Stimulated activated CD4-positive, alpha-beta T cell treated with anti-CD3 and anti-CD28 coated beads, Interleukin-4, amount 100 ng/mL, for 48 hours (primary cell): ENCODE measurements around the gene TRIO.
"Not testable (repeated sequence)": the region's sequence is repeated elsewhere in the genome, so short reads cannot be mapped to it uniquely, and the experiment has no call there.

ENCODE experiments used
- DNase-seq, 2 donors: peaks; one replicate each; pipeline ENCODE4 v3.0.0-alpha.2; 2020; ENCODE audit warnings: low read depth in 2 of 2

The TRIO gene

DNA sequence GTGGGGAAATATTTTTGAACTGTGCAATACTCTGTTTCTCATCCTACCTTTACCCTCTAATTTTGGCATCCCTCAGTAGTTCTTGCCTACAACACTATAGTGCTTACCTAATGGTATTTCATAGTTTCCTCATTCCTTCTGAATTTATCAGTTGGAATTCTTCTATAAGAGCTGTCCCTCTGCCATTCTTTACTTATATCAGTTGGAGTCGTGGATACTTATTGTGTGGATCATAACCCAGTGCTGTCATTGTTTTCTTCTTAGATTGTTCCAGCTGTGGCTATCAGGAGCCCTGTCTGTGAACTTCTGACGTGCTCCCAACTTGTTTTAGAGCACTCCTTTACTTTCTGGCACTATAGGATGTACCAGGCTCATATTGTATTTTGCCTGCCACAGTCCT, 292.3 kb downstream of the TRIO start:
- DNase-seq: no peak

DNA sequence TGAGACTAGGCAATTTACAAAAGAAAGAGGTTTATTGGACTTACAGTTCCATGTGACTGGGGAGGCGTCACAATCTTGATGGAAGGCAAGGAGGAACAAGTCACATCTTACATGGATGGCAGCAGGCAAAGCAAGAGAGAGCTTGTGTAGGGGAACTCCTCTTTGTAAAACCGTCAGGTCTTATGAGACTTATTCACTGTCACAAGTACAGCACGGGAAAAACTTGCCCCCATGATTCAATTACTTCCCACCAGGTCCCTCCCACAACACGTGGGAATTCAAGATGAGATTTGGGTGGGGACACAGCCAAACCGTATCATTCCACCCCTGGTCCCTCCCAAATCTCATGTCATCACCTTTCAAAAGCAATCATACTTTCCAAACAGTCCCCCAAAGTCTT, 293.0 kb downstream of the TRIO start:
- not testable (repeated sequence) for DNase-seq

DNA sequence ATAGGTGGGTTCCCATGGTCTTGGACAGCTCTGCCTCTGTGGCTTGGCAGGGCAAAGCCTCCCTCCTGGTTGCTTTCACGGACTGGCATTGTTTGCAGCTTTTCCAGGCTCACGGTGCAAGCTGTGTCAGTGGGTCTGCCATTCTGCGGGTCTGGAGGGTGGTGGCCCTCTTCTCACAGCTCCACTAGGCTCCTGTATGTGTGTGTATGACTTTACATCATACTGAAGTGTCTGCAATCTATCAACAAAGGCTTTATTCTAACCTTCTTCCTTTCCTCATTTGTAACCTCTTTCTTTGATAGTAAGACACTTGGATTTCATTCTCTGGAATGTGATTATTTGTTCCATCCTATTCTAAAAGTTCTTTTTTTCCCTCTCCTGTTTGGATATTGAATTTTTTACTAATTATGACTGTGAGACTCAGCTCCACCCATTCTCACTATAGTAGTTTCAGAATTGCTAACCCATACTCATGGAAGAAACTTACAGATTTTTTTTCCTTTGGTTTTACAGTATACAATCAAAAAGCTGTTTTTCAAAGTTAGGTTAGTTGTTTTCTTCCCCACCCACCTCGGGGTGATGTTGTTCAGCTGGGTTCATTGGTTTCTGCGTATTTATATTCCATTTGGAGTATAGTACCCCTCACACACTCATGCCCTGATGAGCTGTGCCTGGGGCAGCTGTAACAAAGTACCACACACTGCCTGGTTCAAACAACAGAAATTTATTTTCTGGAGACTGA, 293.8 kb downstream of the TRIO start:
- DNase-seq: no peak

DNA sequence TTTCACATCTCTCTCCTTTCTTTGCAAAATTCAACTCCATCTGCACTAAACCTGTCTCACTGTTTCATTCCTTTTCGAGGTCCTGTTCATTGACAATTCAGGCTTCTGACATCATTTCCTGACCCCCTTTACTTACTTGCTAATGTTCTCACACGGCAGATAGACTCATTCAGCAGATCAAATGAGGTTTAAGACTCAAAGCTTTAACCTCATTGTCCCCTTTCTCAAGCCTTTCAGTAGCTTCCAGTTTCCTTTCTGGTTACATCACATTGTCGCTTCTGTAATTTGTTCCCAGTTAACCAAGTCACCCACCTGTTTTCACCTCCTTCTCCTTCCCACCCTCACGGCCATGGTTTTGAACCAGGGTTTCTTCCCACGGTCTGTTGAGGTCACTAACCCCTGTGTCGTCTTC, 295.1 kb downstream of the TRIO start:
- no peak for DNase-seq

DNA sequence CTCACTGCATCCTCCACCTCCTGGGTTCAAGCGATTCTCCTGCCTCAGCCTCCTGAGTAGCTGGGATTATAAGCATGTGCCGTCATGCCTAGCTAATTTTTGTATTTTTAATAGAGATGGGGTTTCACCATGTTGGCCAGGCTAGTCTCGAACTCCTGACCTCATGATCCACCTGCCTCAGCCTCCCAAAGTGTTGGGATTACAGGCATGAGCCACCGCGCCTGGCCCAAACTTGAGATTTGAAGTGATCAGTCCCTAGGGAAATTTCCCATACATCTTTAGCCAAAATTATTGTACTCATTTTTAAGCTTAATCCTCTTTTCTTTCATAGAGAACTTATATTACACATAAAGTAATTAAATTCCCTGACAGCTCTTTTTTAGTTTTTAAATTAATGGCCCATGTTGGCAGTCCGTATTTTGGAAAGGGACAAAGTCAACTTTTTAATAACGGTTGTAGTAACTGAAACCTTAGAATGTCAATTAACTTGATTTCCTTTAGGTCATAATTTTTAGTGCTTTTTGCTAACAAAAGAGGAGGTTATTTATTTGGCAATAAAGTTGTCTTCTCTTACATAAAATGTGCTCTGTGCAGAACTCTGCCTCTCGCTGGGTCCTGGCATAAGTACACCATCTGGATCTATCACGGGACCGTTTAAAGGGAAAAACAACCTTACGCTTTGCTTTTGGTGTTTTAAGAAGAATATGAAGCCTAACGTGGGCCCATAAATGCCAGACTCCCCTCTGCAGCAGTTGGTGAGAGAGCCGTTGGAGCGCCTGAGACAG, 296.1 kb downstream of the TRIO start:
- DNase-seq: no peak

DNA sequence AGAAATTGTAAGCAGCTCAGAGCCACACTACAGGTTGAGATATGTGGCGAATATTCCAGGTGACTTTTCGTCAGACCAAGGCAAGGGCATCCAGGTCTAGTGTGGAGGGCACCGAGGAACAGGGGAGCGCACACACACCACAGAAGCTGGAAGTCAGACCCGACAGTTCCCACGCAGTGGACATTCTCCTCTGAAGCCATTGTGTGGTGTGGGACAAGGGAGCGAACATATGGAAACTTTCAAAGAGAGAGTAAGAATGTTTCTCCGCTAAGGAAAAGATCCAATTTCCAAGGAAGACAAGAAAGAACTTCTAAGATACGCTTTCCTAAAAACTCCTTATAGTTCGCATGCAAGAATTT, 297.1 kb downstream of the TRIO start:
- DNase-seq: no peak

DNA sequence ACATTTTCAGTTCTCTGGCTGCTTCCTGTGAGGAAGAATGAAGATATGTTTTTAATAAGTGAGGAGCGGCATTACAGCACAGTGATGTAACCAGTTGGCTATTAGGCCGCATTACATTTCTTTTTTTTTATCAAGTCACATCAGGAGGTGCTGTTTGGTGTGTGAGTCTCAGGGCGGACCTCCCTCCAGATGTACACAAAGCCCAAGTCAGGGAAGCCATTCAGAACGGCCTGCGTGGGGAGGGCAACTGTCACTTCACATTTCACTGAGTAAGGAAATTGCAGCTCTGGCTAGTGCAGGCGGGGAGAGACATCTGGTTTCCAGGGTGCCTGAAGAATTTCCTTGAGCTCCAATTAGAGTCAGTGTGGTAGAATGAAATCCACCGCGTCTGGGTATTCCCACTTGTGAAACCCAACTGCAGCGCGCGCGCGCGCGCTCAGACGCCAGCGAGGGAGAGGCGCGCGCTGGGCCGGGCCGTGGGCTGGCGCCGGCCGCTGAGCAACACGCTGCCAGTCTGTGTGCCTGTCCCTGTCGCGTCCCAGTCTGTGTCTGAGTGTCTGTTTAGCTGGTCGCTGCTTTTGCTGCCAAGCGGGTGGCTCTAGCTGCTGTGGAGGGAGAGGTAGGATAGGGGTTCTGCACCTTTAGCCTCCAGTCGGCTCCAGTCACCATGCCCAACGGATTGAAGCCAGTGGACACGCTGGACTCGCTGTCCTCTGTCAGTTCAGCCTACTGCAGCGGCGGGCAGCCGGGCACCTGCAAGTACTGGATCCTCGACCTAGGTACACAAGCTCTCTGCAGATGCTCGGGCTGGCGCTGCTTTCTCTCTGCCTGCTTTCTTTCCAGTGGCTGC, 297.7 kb downstream of the TRIO start:
- DNase-seq: no peak

DNA sequence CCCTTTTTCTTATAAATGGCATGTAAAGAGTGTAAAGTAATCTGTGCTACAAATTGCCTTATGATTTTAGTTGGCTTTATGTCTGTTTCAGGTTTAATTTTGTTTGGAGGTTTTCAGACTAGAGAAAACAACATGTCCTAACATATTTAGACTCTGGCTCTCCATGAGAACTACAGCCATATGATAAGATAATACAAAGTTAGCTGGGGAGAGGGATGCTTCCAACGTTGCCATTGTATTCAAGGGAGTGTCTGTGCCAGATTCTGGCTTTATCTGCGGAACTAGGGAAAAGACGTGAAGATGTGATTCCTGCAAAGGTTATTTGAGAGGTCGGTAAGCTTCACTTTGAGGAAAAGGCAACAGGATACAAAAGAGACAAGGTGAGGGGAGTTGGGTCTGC, 298.5 kb downstream of the TRIO start:
- no peak for DNase-seq

DNA sequence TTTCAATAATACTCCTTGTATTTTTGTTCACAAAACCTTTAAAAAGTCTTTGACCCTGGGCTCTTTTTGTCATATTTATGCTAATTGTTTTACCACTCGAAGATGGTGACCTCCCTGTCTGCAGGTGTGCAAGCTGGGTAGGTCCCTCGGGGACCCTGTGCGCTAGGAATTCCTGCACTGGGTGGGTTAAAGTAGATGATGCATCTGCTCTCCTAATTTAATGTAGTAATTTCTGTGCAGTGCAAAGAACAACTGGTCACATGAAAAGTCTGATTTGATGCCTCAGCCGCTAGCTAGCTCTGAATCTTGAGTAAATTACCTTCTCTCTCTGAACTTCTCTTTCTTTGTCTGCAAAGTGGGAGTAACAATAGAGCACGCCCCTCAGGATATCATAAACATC, 299.4 kb downstream of the TRIO start:
- no peak for DNase-seq

DNA sequence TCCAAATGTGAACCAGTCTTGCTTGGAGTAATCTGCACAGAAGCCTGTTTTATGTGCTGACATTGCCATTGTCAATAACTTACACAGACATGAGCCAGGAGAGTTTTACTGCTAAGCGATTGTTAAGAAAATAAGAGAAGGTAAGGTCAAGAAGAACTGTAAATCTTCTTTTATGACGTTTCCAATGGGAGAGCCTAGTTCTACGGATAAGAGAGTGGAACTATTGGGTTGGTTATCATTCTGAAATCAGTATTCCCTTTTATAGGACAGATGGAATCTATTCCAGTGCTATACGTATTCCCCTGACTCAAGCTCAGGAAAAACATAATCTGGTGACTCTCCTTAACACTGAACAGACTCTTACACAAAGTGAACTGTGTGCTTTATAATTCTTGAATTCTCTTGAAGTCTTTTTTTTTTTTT, 300.5 kb downstream of the TRIO start:
- no peak for DNase-seq

DNA sequence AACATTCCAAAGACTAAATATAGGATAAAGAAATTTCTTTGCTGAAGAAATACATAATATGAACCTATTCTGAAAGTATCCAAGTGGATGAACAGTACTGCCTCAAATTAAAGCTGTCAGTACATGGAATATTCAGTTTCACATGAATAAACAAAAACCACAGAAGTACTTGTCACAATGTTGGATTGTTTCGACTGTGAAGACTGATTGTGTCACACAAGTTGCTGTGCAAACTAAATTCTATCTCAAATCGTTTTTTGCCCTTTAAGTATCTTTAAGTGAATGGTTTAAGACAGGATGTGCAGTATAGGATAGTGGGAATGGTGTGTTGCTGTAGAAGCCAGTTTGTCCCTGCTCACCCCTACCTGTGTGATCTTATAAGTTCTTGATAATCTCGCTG, 301.0 kb downstream of the TRIO start:
- no peak for DNase-seq

DNA sequence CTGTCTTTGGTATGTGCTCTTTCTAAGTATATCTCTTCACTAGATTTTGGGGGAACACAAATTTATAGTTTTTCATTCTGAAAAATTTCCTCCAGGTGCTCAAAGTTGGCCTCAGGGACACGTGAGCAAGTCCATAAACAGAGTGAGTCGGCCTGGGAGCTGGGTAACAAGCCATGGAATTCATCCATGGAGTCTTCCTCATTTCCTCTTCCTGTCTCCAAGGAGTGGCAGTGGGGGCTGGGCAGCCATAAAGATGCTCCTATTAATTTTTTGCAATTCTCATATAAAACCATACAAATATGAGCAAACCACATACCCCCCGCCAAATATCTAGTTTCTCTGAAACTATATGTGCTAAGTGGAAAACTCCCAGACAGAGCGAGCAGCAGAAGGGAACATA, 301.9 kb downstream of the TRIO start:
- no peak for DNase-seq

DNA sequence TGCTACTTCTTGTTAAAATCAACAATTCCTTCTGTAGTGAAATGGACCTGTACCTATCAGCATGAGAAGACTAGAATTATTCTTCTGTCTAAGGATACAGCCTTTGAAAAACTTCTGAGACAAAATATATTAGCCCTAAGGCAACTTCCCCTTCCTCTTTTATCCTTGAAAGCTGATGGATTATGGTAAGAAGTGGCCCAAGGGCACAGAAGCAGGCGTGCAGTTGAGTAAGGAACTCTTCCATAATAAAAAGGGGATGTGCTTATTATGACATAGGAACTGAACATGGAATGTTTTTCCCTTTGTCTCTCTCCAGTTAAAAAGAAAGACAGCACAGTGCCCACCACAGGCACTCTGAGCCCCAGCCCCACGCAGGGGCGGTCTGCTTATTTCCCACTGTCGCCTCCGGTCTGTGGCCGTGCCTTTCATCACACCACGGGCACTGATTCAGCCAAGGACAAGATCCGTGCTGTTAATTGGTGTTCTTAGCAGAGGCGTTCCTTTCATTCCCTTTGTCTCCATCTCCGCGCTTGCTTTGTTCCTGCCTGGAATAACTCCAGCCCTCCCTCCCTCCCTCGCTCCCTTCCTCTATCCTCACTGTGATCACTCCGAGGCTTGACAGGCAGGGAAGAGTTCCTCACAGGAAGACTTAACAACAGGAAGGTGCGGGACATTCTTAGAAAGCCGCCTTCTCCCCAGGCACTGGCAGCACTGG, 302.6 kb downstream of the TRIO start:
- DNase-seq: no peak

DNA sequence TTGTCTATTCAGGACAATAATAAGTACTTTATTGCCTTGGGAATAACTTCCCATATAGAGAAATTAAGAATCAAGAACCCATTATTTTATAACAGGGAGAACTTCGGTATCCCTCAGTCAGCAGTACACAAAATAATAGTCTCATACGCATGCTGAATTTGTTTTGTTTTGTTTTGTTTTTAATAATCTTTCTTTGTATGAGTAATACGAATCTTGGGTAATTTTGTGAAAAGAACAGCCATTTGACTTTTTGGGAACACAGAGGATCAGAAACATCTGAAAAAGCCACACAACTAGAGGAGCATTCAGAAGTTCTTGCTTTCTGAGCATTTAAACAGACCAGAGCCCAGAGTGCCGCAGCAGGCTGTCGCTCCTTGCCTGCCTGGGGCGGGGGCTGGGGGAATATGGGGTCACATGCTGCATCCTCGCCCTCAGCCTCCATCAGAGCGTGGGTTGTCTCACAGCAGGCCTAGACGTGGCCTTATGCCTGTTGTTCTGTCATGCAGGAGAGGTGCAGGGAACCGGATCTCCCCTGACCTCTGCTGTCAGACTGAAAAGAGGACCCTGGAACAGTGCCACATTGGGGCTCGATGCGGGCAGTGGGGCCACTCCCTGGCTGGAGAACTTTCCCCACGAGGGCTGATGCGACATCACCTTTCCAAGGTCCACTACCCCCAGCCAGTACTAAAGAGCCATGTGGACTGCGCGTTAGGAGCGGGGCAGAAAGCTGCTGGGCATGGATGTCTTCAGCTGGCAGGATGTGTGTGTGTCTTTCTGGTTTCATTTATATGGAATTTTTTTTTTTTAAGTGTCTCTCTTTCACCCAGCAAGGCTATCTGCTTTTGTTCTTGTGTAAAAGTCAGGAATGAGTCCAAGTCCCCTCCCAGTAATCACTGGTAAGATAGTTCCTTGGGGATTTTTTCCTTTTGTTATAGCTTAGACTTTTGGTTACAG, 305.1 kb downstream of the TRIO start:
- DNase-seq: no peak

DNA sequence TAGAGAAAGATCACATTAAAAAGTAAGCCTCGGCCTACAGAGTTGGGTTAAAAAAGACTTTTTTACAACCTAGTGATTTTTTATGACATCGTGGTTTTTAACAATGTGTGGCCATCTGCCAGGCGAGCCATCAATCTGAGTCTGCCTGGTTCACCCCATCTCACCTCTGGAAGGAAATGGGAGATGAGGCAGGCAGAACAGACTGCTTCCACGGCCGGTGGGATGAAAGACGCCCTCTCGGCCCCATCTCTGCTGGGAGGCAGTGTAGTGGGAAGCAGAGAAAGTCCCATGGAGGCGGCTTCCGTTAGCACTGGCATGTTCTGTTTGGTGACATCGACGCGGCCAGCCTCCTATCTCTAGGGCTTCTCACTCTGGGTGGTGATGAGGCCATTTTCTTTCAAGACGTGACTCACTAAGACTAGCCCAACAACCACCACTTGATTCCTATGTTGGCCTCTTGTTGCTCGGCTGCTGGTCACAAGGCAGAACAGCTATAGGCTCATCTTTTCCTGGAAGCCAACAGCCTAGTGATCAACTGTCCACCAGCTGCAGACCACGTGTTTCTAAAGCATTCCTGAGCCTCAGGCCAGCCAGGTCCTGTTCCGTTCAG, 306.0 kb downstream of the TRIO start:
- DNase-seq: no peak

DNA sequence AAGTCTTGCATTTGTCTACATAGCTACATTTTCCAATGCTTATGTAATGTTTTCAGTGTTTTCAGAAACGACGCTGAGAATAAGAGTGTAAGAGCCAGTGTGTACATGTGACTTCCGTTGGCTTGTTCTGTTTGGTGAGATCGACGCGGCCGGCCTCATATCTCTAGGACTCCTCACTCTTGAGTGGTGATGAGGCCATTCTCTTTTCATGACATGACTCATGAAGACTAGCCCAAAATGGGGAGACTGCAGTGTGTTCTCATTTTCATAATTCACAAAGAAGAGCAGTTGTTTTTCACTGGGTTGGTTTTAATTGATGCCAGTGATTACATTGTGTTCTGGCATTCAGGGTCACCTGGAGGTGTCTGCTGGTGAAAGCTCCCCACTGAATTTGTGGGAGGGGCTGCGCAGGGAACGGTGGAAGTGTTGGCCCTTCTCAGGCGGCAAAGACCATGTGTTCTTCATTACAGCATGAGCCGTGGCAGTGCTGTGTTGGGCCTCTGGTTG, 306.9 kb downstream of the TRIO start:
- DNase-seq: no peak

DNA sequence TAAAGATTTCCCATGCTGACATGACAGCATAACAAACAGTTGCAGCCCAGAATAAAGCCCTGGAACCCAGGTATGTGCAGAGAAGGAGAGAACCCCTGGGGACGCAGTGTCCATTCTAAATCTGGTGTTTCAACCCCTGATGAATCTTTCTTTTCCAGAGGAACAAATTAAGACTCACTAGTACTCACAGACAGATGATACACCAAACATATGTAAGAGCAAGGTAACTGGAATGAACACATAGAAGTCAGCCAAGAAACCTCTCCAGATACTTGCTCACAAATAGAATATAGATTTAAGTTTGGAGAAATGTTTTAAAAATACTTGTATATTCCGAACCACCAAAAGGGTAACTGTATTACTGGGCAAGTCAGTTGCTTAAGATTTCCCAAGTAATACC, 307.6 kb downstream of the TRIO start:
- no peak for DNase-seq

DNA sequence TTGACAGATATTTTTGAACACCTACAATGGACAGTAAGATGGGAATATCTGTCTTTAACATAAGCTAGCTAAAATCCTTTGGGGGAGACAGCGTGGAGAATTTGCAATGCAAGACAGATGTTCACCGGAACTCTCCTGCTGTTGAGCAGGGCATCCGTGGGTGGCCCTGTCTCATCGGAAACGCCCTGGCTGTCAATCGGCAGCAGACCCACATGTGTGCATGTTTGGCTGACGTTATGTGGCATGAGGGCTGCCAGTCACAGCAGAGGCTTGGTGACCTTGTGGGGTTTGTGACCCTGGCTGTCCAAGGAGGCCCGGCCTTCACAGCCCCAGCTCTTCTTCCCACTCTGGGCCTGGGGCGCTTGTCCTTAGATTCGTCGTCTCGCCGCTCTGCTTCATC, 308.7 kb downstream of the TRIO start:
- DNase-seq: no peak

DNA sequence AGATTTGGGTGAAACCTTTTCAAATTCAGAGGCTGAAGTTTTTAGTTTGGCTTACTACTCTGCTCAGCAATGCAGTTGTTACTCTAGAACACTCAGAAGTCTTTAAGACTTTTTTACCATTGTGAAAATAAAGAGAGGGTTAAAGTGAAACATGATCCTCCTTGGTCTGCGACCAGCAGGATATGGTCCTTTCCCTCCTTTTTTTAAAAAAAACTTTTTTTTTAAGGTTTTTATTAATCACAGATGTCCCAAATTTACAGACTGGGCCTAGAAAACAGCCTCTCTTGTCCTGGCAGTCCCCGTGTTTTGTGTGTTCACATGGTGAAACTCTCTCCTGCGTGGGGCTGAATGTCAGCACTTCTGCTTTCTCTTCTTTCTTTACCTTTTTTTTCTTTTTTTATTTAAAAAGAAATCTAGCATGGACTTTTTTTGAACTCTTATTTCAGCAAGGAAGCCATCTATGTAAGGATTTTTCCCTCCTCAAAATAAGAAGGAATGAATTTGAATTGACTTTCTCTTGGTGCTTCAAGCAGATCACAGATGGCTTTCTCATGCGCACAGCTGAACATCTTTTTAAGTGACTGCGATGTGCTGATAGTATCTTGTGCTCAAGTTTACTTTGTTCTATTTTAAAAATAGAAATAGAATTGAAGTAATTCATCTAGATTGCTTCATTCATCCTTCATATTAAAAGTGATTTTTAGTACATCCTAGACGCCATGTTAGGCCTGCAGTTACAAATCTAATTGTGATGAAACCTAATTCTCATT, 309.7 kb downstream of the TRIO start:
- DNase-seq: no peak
